SK-N-SH treated with all-trans-retinoic acid at 6 μM for 48 hours (cell line): ENCODE measurements around the gene CHM.

Experiments used
- ATAC-seq: fragments of 200-7000 bp; cut with Tn5 transposase; 3 replicates; pipeline ENCODE4 v1.9.1; 2020; ENCODE audit warnings: mild to moderate bottlenecking, moderate library complexity
- ARNTL ChIP-seq: fragments of 450-650 bp; formaldehyde crosslinking; IDR thresholded peaks from 2 replicates; pipeline ENCODE4 v1.5.0; 2020; ENCODE audit warnings: low read depth, mild to moderate bottlenecking, moderate library complexity, borderline replicate concordance
- BACH2 ChIP-seq: fragments of 250-450 bp; sonication (Bioruptor Pico); IDR thresholded peaks from 2 replicates; pipeline ENCODE4 v1.9.0; 2021; ENCODE audit warnings: mild to moderate bottlenecking, borderline replicate concordance
- CREB5 ChIP-seq: fragments of 250-450 bp; sonication (Bioruptor Pico); IDR thresholded peaks from 2 replicates; pipeline ENCODE4 v1.5.1; 2020; ENCODE audit warnings: low read depth, mild to moderate bottlenecking, moderate library complexity
- CSDC2 ChIP-seq: fragments of 250-450 bp; sonication (Bioruptor Pico); IDR thresholded peaks from 2 replicates; pipeline ENCODE4 v1.5.0; 2020; ENCODE audit warnings: mild to moderate bottlenecking, moderate library complexity
- CSRNP3 ChIP-seq: fragments of 250-450 bp; sonication (Bioruptor Pico); IDR thresholded peaks from 2 replicates; pipeline ENCODE4 v1.5.1; 2021; ENCODE audit warnings: mild to moderate bottlenecking, moderate library complexity
- ESRRG ChIP-seq: fragments of 250-450 bp; sonication (Bioruptor Pico); IDR thresholded peaks from 2 replicates; pipeline ENCODE4 v1.6.1; 2021; ENCODE audit warnings: mild to moderate bottlenecking
- GLIS3 ChIP-seq: fragments of 250-450 bp; sonication (Bioruptor Pico); IDR thresholded peaks from 2 replicates; pipeline ENCODE4 v1.5.0; 2020; ENCODE audit warnings: mild to moderate bottlenecking, moderate library complexity
- ISL1 ChIP-seq: fragments of 250-450 bp; sonication (Bioruptor Pico); IDR thresholded peaks from 2 replicates; pipeline ENCODE4 v2.1.2; 2022; ENCODE audit warnings: mild to moderate bottlenecking, moderate library complexity
- OSR1 ChIP-seq: fragments of 250-450 bp; sonication (Bioruptor Pico); IDR thresholded peaks from 2 replicates; pipeline ENCODE4 v1.8.0; 2022; ENCODE audit warnings: moderate library complexity, mild to moderate bottlenecking, inconsistent platforms
- PATZ1 ChIP-seq: fragments of 250-450 bp; sonication (Bioruptor Pico); IDR thresholded peaks from 2 replicates; pipeline ENCODE4 v1.8.0; 2020; ENCODE audit warnings: mild to moderate bottlenecking, moderate library complexity, borderline replicate concordance
- POU6F1 ChIP-seq: fragments of 250-450 bp; sonication (Bioruptor Pico); IDR thresholded peaks from 2 replicates; pipeline ENCODE4 v1.8.0; 2021; ENCODE audit warnings: low read depth, mild to moderate bottlenecking, moderate library complexity, borderline replicate concordance
- PPARA ChIP-seq: fragments of 250-450 bp; sonication (Bioruptor Pico); IDR thresholded peaks from 2 replicates; pipeline ENCODE4 v1.5.0; 2020; ENCODE audit warnings: mild to moderate bottlenecking, borderline replicate concordance
- SNAI2 ChIP-seq: fragments of 250-450 bp; sonication (Bioruptor Pico); IDR thresholded peaks from 2 replicates; pipeline ENCODE4 v1.5.0; 2020; ENCODE audit warnings: mild to moderate bottlenecking, moderate library complexity
- TCF4 ChIP-seq: fragments of 250-450 bp; sonication (Bioruptor Pico); IDR thresholded peaks from 2 replicates; pipeline ENCODE4 v1.8.0; 2021; ENCODE audit warnings: mild to moderate bottlenecking, moderate library complexity, borderline replicate concordance
- TOX ChIP-seq: fragments of 250-450 bp; sonication (Bioruptor Pico); IDR thresholded peaks from 2 replicates; pipeline ENCODE4 v1.8.0; 2021; ENCODE audit warnings: mild to moderate bottlenecking, moderate library complexity, borderline replicate concordance
- TSHZ2 ChIP-seq: fragments of 250-450 bp; sonication (Bioruptor Pico); IDR thresholded peaks from 2 replicates; pipeline ENCODE4 v1.5.0; 2020; ENCODE audit warnings: mild to moderate bottlenecking, moderate library complexity
- ZC3H10 ChIP-seq: fragments of 250-450 bp; sonication (Bioruptor Pico); IDR thresholded peaks from 2 replicates; pipeline ENCODE4 v1.5.1; 2021; ENCODE audit warnings: mild to moderate bottlenecking, moderate library complexity
- ZFP3 ChIP-seq: fragments of 250-450 bp; sonication (Bioruptor Pico); IDR thresholded peaks from 2 replicates; pipeline ENCODE4 v1.5.0; 2020; ENCODE audit warnings: mild to moderate bottlenecking, moderate library complexity
- ZFP30 ChIP-seq: fragments of 450-650 bp; formaldehyde crosslinking; IDR thresholded peaks from 2 replicates; pipeline ENCODE4 v1.5.0; 2022; ENCODE audit warnings: mild to moderate bottlenecking, moderate library complexity
- ZNF565 ChIP-seq: fragments of 450-650 bp; formaldehyde crosslinking; conservative IDR thresholded peaks from 2 replicates; pipeline ENCODE4 v1.5.0; 2020; ENCODE audit warnings: low read depth, mild to moderate bottlenecking, moderate library complexity
- ZNF70 ChIP-seq: fragments of 450-650 bp; formaldehyde crosslinking; IDR thresholded peaks from 2 replicates; pipeline ENCODE4 v1.5.0; 2020; ENCODE audit warnings: mild to moderate bottlenecking, moderate library complexity
- ZNF8 ChIP-seq: fragments of 450-650 bp; formaldehyde crosslinking; IDR thresholded peaks from 2 replicates; pipeline ENCODE4 v1.5.0; 2020; ENCODE audit warnings: mild to moderate bottlenecking, moderate library complexity

Gene CHM

GRCh38 chrX:85928606-85929005, 118.8 kb downstream of the CHM start:
- ATAC-seq, result no peak
- TF ChIP-seq BACH2 (CRISPR knock-in tag) (no peak), ZC3H10 (CRISPR knock-in tag) (0 out of 2 replicates have a peak, but pooled peaks have one; percentile 21), GLIS3 (CRISPR knock-in tag) (no peak), PATZ1 (CRISPR knock-in tag) (no peak), ZNF8 (no peak), ISL1 (CRISPR knock-in tag) (0 out of 2 replicates have a peak, but pooled peaks have one; percentile 7)
- TF ChIP-seq, all 23 proteins: peak for 2

GRCh38 chrX:85927740-85928139, 119.6 kb downstream of the CHM start:
- no peak for TF ChIP-seq ZNF70
- TF ChIP-seq ESRRG (CRISPR knock-in tag), result no peak
- TF ChIP-seq CSRNP3, result no peak
- TF ChIP-seq CREB5 (CRISPR knock-in tag), result 0 out of 2 replicates have a peak, but pooled peaks have one; percentile 18
- TF ChIP-seq ZNF565 (CRISPR knock-in tag), result no peak
- peak; percentile 65 for TF ChIP-seq ISL1 (CRISPR knock-in tag)
- TF ChIP-seq, all 23 proteins: peak for 2
- no peak for ATAC-seq

GRCh38 chrX:85922821-85923220, 124.5 kb downstream of the CHM start:
- no peak for ATAC-seq
- no peak for TF ChIP-seq ZFP3 (CRISPR knock-in tag)
- TF ChIP-seq ZC3H10 (CRISPR knock-in tag), result no peak
- TF ChIP-seq ARNTL (CRISPR knock-in tag), result no peak
- TF ChIP-seq CREB5 (CRISPR knock-in tag), result no peak
- TF ChIP-seq TSHZ2 (CRISPR knock-in tag), result no peak
- no peak for TF ChIP-seq CSDC2 (CRISPR knock-in tag)
- TF ChIP-seq TCF4 (CRISPR knock-in tag), result no peak
- TF ChIP-seq OSR1 (CRISPR knock-in tag), result no peak
- no peak for TF ChIP-seq ZNF8
- no peak for TF ChIP-seq POU6F1
- TF ChIP-seq ZNF70, result no peak
- TF ChIP-seq PPARA (CRISPR knock-in tag), result no peak
- TF ChIP-seq TOX (CRISPR knock-in tag), result no peak
- TF ChIP-seq SNAI2 (CRISPR knock-in tag), result no peak
- no peak for TF ChIP-seq CSRNP3
- TF ChIP-seq ESRRG (CRISPR knock-in tag), result no peak
- no peak for TF ChIP-seq ISL1 (CRISPR knock-in tag)
- no peak for TF ChIP-seq ZFP30 (CRISPR knock-in tag)
- TF ChIP-seq, all 23 proteins: peak for 0
